ENCODE data around the gene FIBP. TPM values are rescaled to one million over a fixed set of nuclear protein-coding genes. Genes with fewer than 3 reads are reported as not detected.

The FIBP gene
- total and polyA plus RNA-seq, 10 of the 15 experiments (the other 5 are each of a cell fraction or from before 2014, with no cell fraction given), result 65.1 to 182 (median 94.6) TPM

GRCh38 chr11:65859812-65860277, 28.4 kb downstream of the FIBP start (continued):
- TF ChIP-seq ZNF687 (IDR thresholded peaks at IDR 0.05), result peak; percentile 47
- peak; percentile 48 for TF ChIP-seq MTA2 (IDR thresholded peaks at IDR 0.05; ENCODE audit: low read depth)
- 0 out of 2 replicates have a peak, but pooled peaks have one; percentile 29 for TF ChIP-seq ZBED1 (IDR thresholded peaks at IDR 0.05; ENCODE audit: borderline replicate concordance)
- no peak for TF ChIP-seq MYC (IDR thresholded peaks at IDR 0.05; ENCODE audit: insufficient read depth, insufficient read length, insufficient replicate concordance, low read length, severe bottlenecking)
- TF ChIP-seq TARDBP (IDR thresholded peaks at IDR 0.05; ENCODE audit: borderline replicate concordance), result 0 out of 2 replicates have a peak, but pooled peaks have one; percentile 20
- TF ChIP-seq, protein P1, sequence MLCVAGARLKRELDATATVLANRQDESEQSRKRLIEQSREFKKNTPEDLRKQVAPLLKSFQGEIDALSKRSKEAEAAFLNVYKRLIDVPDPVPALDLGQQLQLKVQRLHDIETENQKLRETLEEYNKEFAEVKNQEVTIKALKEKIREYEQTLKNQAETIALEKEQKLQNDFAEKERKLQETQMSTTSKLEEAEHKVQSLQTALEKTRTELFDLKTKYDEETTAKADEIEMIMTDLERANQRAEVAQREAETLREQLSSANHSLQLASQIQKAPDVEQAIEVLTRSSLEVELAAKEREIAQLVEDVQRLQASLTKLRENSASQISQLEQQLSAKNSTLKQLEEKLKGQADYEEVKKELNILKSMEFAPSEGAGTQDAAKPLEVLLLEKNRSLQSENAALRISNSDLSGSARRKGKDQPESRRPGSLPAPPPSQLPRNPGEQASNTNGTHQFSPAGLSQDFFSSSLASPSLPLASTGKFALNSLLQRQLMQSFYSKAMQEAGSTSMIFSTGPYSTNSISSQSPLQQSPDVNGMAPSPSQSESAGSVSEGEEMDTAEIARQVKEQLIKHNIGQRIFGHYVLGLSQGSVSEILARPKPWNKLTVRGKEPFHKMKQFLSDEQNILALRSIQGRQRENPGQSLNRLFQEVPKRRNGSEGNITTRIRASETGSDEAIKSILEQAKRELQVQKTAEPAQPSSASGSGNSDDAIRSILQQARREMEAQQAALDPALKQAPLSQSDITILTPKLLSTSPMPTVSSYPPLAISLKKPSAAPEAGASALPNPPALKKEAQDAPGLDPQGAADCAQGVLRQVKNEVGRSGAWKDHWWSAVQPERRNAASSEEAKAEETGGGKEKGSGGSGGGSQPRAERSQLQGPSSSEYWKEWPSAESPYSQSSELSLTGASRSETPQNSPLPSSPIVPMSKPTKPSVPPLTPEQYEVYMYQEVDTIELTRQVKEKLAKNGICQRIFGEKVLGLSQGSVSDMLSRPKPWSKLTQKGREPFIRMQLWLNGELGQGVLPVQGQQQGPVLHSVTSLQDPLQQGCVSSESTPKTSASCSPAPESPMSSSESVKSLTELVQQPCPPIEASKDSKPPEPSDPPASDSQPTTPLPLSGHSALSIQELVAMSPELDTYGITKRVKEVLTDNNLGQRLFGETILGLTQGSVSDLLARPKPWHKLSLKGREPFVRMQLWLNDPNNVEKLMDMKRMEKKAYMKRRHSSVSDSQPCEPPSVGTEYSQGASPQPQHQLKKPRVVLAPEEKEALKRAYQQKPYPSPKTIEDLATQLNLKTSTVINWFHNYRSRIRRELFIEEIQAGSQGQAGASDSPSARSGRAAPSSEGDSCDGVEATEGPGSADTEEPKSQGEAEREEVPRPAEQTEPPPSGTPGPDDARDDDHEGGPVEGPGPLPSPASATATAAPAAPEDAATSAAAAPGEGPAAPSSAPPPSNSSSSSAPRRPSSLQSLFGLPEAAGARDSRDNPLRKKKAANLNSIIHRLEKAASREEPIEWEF (IDR thresholded peaks at IDR 0.05; ENCODE audit: insufficient replicate concordance, low read depth, low read length), result no peak
- no peak for TF ChIP-seq STAT1 (conservative IDR thresholded peaks at IDR 0.05)
- TF ChIP-seq LARP7 (IDR thresholded peaks at IDR 0.05), result peak; percentile 69; the same call in 1 of the 2 replicates
- 0 out of 4 replicates have a peak, but pooled peaks of 1 of the 2 experiments have one; percentile 13 for TF ChIP-seq ETV6 (conservative IDR thresholded peaks at IDR 0.05 in 1 of 2, IDR thresholded peaks at IDR 0.05 in 1 of 2; ENCODE audit: borderline replicate concordance in 1 of 2, low read depth in 1 of 2)
- no peak for TF ChIP-seq SUPT20H (IDR thresholded peaks at IDR 0.05; ENCODE audit: borderline replicate concordance, control insufficient read depth, low read depth, low read length)
- no peak for TF ChIP-seq ZNF24 (IDR thresholded peaks at IDR 0.05)
- 0 out of 2 replicates have a peak, but pooled peaks have one; percentile 58 for TF ChIP-seq BMI1 (IDR thresholded peaks at IDR 0.05; ENCODE audit: borderline replicate concordance)
- no peak for TF ChIP-seq JUNB (IDR thresholded peaks at IDR 0.05)
- TF ChIP-seq BHLHE40 (IDR thresholded peaks at IDR 0.05; ENCODE audit: borderline replicate concordance in 1 of 2, low read depth in 2 of 2, low read length in 1 of 2), result 0 out of 4 replicates have a peak, but pooled peaks of 1 of the 2 experiments have one; percentile 1
- TF ChIP-seq EED (IDR thresholded peaks at IDR 0.05; ENCODE audit: low read depth), result peak; percentile 2; the same call in 1 of the 2 replicates
- TF ChIP-seq SMC3 (IDR thresholded peaks at IDR 0.05; ENCODE audit: borderline replicate concordance, low read length), result 0 out of 2 replicates have a peak, but pooled peaks have one; percentile 5
- TF ChIP-seq CBX5 (IDR thresholded peaks at IDR 0.05; ENCODE audit: low read depth), result no peak
- no peak for TF ChIP-seq TCF3 (IDR thresholded peaks at IDR 0.05; ENCODE audit: borderline replicate concordance, insufficient read depth, low read depth, low read length)
- peak; percentile 66 for TF ChIP-seq ATF7 (IDR thresholded peaks at IDR 0.05; ENCODE audit: low read depth)
- TF ChIP-seq, protein P2, sequence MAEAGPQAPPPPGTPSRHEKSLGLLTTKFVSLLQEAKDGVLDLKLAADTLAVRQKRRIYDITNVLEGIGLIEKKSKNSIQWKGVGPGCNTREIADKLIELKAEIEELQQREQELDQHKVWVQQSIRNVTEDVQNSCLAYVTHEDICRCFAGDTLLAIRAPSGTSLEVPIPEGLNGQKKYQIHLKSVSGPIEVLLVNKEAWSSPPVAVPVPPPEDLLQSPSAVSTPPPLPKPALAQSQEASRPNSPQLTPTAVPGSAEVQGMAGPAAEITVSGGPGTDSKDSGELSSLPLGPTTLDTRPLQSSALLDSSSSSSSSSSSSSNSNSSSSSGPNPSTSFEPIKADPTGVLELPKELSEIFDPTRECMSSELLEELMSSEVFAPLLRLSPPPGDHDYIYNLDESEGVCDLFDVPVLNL (IDR thresholded peaks at IDR 0.05; ENCODE audit: low read depth, low read length), result no peak

All from GM12878 (cell line).